Measurements from ENCODE around the gene RAB13. TPM values are rescaled to one million over a fixed set of nuclear protein-coding genes. Genes with fewer than 3 reads are reported as not detected.

The RAB13 gene
- total and polyA plus RNA-seq, 2 of the 13 experiments (the other 11 are each of a cell fraction or from before 2014, with no cell fraction given) = 15.9 to 24.7 TPM

GRCh38 chr1:153977250-153978240, 8.6 kb downstream of the RAB13 start, which contains the start of gene JTB (continued):
- TF ChIP-seq PRMT3 (CRISPR knock-in tag; IDR thresholded peaks at IDR 0.05; ENCODE audit: borderline replicate concordance, low read depth) (no peak), ZNF660 (CRISPR knock-in tag; IDR thresholded peaks at IDR 0.05; ENCODE audit: borderline replicate concordance, low read depth) (no peak), ARID2 (CRISPR knock-in tag; IDR thresholded peaks at IDR 0.05; ENCODE audit: borderline replicate concordance) (peak; percentile 78; the same call in 1 of the 2 replicates), FOXC1 (CRISPR knock-in tag; IDR thresholded peaks at IDR 0.05; ENCODE audit: borderline replicate concordance) (no peak; the same call in 1 of the 2 replicates), ZNF296 (CRISPR knock-in tag; conservative IDR thresholded peaks at IDR 0.05) (no peak), THAP7 (CRISPR knock-in tag; IDR thresholded peaks at IDR 0.05) (peak; percentile 80; the same call in 1 of the 2 replicates), KAT2B (IDR thresholded peaks at IDR 0.05; ENCODE audit: borderline replicate concordance, low read depth, low read length) (peak; percentile 72; the same call in 1 of the 2 replicates), ZNF143 (CRISPR knock-in tag; IDR thresholded peaks at IDR 0.05) (peak; percentile 95), ZFP91 (CRISPR knock-in tag; IDR thresholded peaks at IDR 0.05; ENCODE audit: borderline replicate concordance) (peak; percentile 84), ZNF598 (CRISPR knock-in tag; IDR thresholded peaks at IDR 0.05; ENCODE audit: borderline replicate concordance) (peak; percentile 48; the same call in 1 of the 2 replicates), RXRB (CRISPR knock-in tag; IDR thresholded peaks at IDR 0.05; ENCODE audit: borderline replicate concordance) (peak; percentile 20; the same call in 1 of the 2 replicates), GABPB1 (CRISPR knock-in tag; IDR thresholded peaks at IDR 0.05) (peak; percentile 86), CENPBD1 (CRISPR knock-in tag; IDR thresholded peaks at IDR 0.05; ENCODE audit: borderline replicate concordance, low read depth) (no peak), ZNF292 (CRISPR knock-in tag; IDR thresholded peaks at IDR 0.05; ENCODE audit: borderline replicate concordance, low read depth) (no peak; the same call in 1 of the 2 replicates), SIX4 (CRISPR knock-in tag; IDR thresholded peaks at IDR 0.05) (0 out of 2 replicates have a peak, but pooled peaks have one; percentile 1), KLF11 (CRISPR knock-in tag; IDR thresholded peaks at IDR 0.05) (no peak), ZNF572 (CRISPR knock-in tag; IDR thresholded peaks at IDR 0.05) (no peak), AKAP8 (CRISPR knock-in tag; IDR thresholded peaks at IDR 0.05) (no peak), KLF13 (CRISPR knock-in tag; IDR thresholded peaks at IDR 0.05) (peak; percentile 39; the same call in 1 of the 2 replicates), HBP1 (CRISPR knock-in tag; IDR thresholded peaks at IDR 0.05; ENCODE audit: low read depth) (peak; percentile 75; the same call in 1 of the 2 replicates), ARNT2 (CRISPR knock-in tag; IDR thresholded peaks at IDR 0.05; ENCODE audit: low read depth) (peak; percentile 65; the same call in 1 of the 2 replicates), ZNF883 (CRISPR knock-in tag; IDR thresholded peaks at IDR 0.05; ENCODE audit: not compliant biosample characterization) (peak; percentile 93)
